ENCODE data around the gene SPTLC3. TPM values are rescaled to one million over a fixed set of nuclear protein-coding genes. Genes with fewer than 3 reads are reported as not detected.

SPTLC3 gene
- polyA plus RNA-seq, 1 donor from 2014 or later: not detected

DNA sequence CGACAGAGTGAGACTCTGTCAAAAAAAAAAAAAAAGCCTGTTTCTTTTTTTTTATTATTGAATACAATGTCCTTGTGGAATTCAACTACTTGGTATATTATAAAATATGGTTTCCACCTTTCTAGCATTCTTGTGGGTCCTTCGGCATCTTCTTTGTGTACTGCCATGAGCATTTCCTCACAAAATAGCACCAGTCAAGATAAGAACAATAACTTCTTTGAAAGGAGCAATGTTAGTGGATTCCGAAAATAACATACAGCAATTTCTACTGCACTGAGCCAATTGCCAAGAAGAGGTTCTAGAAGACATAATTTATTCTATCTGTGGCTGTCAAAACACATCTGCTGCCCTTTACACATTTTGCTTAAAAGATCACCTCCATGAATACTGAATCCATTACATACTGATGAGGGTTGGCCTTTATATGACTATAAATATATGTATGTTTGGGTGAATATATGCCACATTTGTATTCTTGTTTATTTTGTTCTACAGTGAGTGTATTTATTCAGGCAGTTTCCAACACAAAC is 19.1 kb upstream of the SPTLC3 start:
- H3K4me2 ChIP-seq (ENCODE audit: low read length): no peak overlapping the region
- no peaks in the 10 kb centered on the region for H3K9me3 ChIP-seq (ENCODE audit: low read length)

DNA sequence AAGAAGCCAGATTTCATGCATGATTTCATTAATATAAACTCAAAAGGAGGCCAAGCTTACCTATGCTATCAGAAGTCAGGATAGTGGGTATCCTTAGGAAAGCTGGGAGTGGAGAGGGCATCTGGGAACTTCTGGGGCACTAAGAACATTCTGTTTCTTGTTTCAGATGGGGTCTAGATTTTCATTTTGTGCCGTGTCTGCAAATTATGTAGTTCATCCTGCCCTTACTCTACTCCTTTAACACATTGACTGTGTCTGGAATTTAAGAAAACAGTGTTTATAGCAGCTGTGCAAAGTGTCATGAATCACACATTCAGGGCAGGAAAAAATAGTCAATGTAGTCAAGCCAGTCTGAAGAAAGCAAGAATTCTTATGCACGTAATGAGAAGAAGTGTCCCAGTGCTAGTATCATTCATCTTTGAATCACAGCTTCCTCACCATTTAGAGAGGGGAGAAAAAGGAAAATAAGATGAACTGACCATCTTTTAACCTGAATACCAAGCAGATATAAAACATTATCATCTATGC is 11.6 kb upstream of the SPTLC3 start:
- Histone ChIP-seq H3F3A (ENCODE audit: insufficient read depth, low read length, poor library complexity, severe bottlenecking) (no peaks in the 10 kb centered on the region), H3K27me3 (ENCODE audit: insufficient read depth, low read depth, low read length) (no peaks in the 10 kb centered on the region), H3K36me3 (ENCODE audit: insufficient read depth, low read length) (no peaks in the 10 kb centered on the region), H3K4me2 (ENCODE audit: low read length) (no peak overlapping the region), H3K79me2 (replicated peaks; ENCODE audit: insufficient read depth, low read length) (no peaks in the 10 kb centered on the region), H3K9me3 (ENCODE audit: low read length) (no peaks in the 10 kb centered on the region), H3K9me2 (ENCODE audit: insufficient read depth, low read length) (no peaks in the 10 kb centered on the region), H3K9ac (ENCODE audit: low read length) (no peak overlapping the region), H3K4me3 (ENCODE audit: low read length) (no peak overlapping the region), H2AFZ (ENCODE audit: low read depth, low read length) (no peak overlapping the region), H3K27ac (ENCODE audit: low read length) (no peak overlapping the region), H4K20me1 (ENCODE audit: insufficient read depth) (no peaks in the 10 kb centered on the region)
- TF ChIP-seq, protein P1, sequence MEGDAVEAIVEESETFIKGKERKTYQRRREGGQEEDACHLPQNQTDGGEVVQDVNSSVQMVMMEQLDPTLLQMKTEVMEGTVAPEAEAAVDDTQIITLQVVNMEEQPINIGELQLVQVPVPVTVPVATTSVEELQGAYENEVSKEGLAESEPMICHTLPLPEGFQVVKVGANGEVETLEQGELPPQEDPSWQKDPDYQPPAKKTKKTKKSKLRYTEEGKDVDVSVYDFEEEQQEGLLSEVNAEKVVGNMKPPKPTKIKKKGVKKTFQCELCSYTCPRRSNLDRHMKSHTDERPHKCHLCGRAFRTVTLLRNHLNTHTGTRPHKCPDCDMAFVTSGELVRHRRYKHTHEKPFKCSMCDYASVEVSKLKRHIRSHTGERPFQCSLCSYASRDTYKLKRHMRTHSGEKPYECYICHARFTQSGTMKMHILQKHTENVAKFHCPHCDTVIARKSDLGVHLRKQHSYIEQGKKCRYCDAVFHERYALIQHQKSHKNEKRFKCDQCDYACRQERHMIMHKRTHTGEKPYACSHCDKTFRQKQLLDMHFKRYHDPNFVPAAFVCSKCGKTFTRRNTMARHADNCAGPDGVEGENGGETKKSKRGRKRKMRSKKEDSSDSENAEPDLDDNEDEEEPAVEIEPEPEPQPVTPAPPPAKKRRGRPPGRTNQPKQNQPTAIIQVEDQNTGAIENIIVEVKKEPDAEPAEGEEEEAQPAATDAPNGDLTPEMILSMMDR (IDR thresholded peaks at IDR 0.05; ENCODE audit: poor library complexity, severe bottlenecking): no peak
- TF ChIP-seq POLR2AphosphoS5 (IDR thresholded peaks at IDR 0.05) (no peak), SMC3 (conservative IDR thresholded peaks at IDR 0.05; ENCODE audit: poor library complexity) (no peak), EZH2 (IDR thresholded peaks at IDR 0.05; ENCODE audit: borderline replicate concordance, insufficient read depth, low read length, poor library complexity, severe bottlenecking) (no peak), MXI1 (conservative IDR thresholded peaks at IDR 0.05; ENCODE audit: poor library complexity, severe bottlenecking) (no peak), EP300 (conservative IDR thresholded peaks at IDR 0.05; ENCODE audit: poor library complexity, severe bottlenecking) (no peak), TAF1 (IDR thresholded peaks at IDR 0.05; ENCODE audit: low read depth) (no peak), RAD21 (conservative IDR thresholded peaks at IDR 0.05) (no peak)
- TF ChIP-seq, protein P2, sequence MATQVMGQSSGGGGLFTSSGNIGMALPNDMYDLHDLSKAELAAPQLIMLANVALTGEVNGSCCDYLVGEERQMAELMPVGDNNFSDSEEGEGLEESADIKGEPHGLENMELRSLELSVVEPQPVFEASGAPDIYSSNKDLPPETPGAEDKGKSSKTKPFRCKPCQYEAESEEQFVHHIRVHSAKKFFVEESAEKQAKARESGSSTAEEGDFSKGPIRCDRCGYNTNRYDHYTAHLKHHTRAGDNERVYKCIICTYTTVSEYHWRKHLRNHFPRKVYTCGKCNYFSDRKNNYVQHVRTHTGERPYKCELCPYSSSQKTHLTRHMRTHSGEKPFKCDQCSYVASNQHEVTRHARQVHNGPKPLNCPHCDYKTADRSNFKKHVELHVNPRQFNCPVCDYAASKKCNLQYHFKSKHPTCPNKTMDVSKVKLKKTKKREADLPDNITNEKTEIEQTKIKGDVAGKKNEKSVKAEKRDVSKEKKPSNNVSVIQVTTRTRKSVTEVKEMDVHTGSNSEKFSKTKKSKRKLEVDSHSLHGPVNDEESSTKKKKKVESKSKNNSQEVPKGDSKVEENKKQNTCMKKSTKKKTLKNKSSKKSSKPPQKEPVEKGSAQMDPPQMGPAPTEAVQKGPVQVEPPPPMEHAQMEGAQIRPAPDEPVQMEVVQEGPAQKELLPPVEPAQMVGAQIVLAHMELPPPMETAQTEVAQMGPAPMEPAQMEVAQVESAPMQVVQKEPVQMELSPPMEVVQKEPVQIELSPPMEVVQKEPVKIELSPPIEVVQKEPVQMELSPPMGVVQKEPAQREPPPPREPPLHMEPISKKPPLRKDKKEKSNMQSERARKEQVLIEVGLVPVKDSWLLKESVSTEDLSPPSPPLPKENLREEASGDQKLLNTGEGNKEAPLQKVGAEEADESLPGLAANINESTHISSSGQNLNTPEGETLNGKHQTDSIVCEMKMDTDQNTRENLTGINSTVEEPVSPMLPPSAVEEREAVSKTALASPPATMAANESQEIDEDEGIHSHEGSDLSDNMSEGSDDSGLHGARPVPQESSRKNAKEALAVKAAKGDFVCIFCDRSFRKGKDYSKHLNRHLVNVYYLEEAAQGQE (IDR thresholded peaks at IDR 0.05; ENCODE audit: borderline replicate concordance): no peak

More for the DNA sequence above, 19.1 kb upstream of the SPTLC3 start:
- H3K27me3 ChIP-seq (ENCODE audit: insufficient read depth, low read depth, low read length): no peaks in the 10 kb centered on the region
- H3K79me2 ChIP-seq (replicated peaks; ENCODE audit: insufficient read depth, low read length): no peaks in the 10 kb centered on the region
- H3K4me3 ChIP-seq (ENCODE audit: low read length): no peak overlapping the region
- no peaks in the 10 kb centered on the region for H4K20me1 ChIP-seq (ENCODE audit: insufficient read depth)
- H2AFZ ChIP-seq (ENCODE audit: low read depth, low read length): no peak overlapping the region
- H3K36me3 ChIP-seq (ENCODE audit: insufficient read depth, low read length): no peaks in the 10 kb centered on the region
- H3F3A ChIP-seq (ENCODE audit: insufficient read depth, low read length, poor library complexity, severe bottlenecking): no peaks in the 10 kb centered on the region
- no peak overlapping the region for H3K27ac ChIP-seq (ENCODE audit: low read length)
- H3K9me2 ChIP-seq (ENCODE audit: insufficient read depth, low read length): no peaks in the 10 kb centered on the region
- TF ChIP-seq EP300 (conservative IDR thresholded peaks at IDR 0.05; ENCODE audit: poor library complexity, severe bottlenecking) (no peak), TAF1 (IDR thresholded peaks at IDR 0.05; ENCODE audit: low read depth) (no peak), EZH2 (IDR thresholded peaks at IDR 0.05; ENCODE audit: borderline replicate concordance, insufficient read depth, low read length, poor library complexity, severe bottlenecking) (no peak), POLR2AphosphoS5 (IDR thresholded peaks at IDR 0.05) (no peak), RAD21 (conservative IDR thresholded peaks at IDR 0.05) (no peak), MXI1 (conservative IDR thresholded peaks at IDR 0.05; ENCODE audit: poor library complexity, severe bottlenecking) (no peak), SMC3 (conservative IDR thresholded peaks at IDR 0.05; ENCODE audit: poor library complexity) (no peak)
- TF ChIP-seq, protein P1 (IDR thresholded peaks at IDR 0.05; ENCODE audit: poor library complexity, severe bottlenecking): no peak
- TF ChIP-seq, protein P2 (IDR thresholded peaks at IDR 0.05; ENCODE audit: borderline replicate concordance): no peak
- no peak overlapping the region for H3K9ac ChIP-seq (ENCODE audit: low read length)

Measured in neural cell (in vitro differentiated cells).